Esophagus squamous epithelium (tissue), 5 donors: ENCODE results near the gene RMI2. TPM values are rescaled to one million over a fixed set of nuclear protein-coding genes. Genes with fewer than 3 reads are reported as not detected.
A peak's percentile ranks its signal among the peaks of the same experiment; 100 is the strongest.

Experiments used
- DNase-seq: peaks from one replicate; lab custom pipeline; 2025; lab: John Stamatoyannopoulos, UW
- H3K27ac ChIP-seq, 4 donors: fragments of 200-600 bp; sonication (generic); one replicate each; pipeline ENCODE4 v1.5.1; 2016 to 2019; ENCODE audit warnings: mild to moderate bottlenecking in 1 of 4
- H3K27me3 ChIP-seq, 4 donors: fragments of 200-600 bp; sonication (generic); 1 replicate in 3 of 4; 2 replicates in 1 of 4; pipeline versions ENCODE4 v1.5.1 to v1.6.0; 2017 to 2021; ENCODE audit warnings: antibody characterized with exemption in 1 of 4
- H3K36me3 ChIP-seq, 3 donors: fragments of 200-600 bp; sonication (generic); one replicate each; pipeline ENCODE4 v1.5.1; 2016 to 2019
- H3K4me1 ChIP-seq, 3 donors: fragments of 200-600 bp; sonication (generic); one replicate each; pipeline ENCODE4 v1.5.1; 2017 to 2019
- H3K4me3 ChIP-seq, 4 donors: fragments of 200-600 bp; sonication (generic); 1 replicate in 3 of 4; 2 replicates in 1 of 4; pipeline ENCODE4 v1.5.1; 2016 to 2019; ENCODE audit warnings: mild to moderate bottlenecking in 2 of 4, moderate library complexity in 1 of 4
- H3K9me3 ChIP-seq, 3 donors: fragments of 200-600 bp; sonication (generic); one replicate each; pipeline ENCODE4 v1.5.1; 2016 to 2019
- POLR2A ChIP-seq, 4 donors: fragments of 450-650 bp; IDR thresholded peaks; one replicate each; pipeline ENCODE4 v1.6.1; 2017; ENCODE audit warnings: antibody characterized with exemption in 4 of 4, mild to moderate bottlenecking in 4 of 4, moderate library complexity in 3 of 4
- WGBS, 2 donors: methylation state at CpG; one replicate each; pipeline ENCODE4 v1.1.5; 2018; 5-methylcytosine and 5-hydroxymethylcytosine counted together
- intact Hi-C: fragments of 100-400 bp; cut with DNase I; formaldehyde crosslinking; loops from one replicate; pipeline ENCODE4 v1.15.0; 2022
- total RNA-seq, 4 donors: library from RNA; depleted of rRNA; stranded (reverse); fragments of >200 nt; gene quantifications; one replicate each; pipeline ENCODE4 v1.1.0, GENCODE V29; 2016
- TF ChIP-seq, protein P1 (sequence below), 6 experiments: fragments of 450-650 bp in 4 of 6; fragments of 200-600 bp in 2 of 6; sonication (generic) in 2 of 6; IDR thresholded peaks; one replicate each; pipeline ENCODE4 v1.5.1; 2016 to 2019; ENCODE audit warnings: antibody characterized with exemption in 6 of 6, mild to moderate bottlenecking in 4 of 6, moderate library complexity in 4 of 6
- donor health status: DM: yes; HTN: yes; CAD: no.

RMI2 gene
- total RNA-seq, 4 donors from 2014 or later, result 4.6 to 12.0 (median 8.1) TPM

DNA sequence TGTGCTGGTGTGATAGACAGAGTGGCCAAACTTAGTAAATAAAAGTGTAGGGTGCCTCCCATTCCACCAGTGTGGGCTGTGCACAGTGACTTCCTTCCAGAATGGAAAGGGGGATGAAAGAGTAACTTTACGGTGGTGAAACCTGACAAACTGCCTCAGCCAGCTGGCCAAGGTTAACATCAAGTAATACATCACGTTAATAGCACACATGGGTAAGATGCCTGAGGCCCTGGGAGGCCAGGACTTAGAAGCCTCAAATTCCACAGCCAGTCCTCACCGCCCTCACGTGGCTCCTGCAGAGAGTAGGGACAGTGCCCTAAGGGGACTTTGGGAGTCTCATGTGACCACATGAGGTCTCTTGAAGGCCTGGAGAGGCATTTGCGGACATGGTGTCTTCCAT, 14.1 kb downstream of the RMI2 start:
- Histone ChIP-seq H3K27me3 (no peaks in the 10 kb centered on the region), H3K4me1 (peaks cover 30 to 96% (median 59%) of the 10 kb centered on the region in 3 donors), H3K36me3 (no peaks in the 10 kb centered on the region), H3K4me3 (no peak overlapping the region), H3K27ac (peak overlapping the region; percentile 21 to 83 (median 76)), H3K9me3 (no peaks in the 10 kb centered on the region)
- intact Hi-C loops, result loop anchor here (10.0 kb wide), 1 partner anchor 105 kb away; the partner anchor contains the start of gene SOCS1
- TF ChIP-seq, protein P1, sequence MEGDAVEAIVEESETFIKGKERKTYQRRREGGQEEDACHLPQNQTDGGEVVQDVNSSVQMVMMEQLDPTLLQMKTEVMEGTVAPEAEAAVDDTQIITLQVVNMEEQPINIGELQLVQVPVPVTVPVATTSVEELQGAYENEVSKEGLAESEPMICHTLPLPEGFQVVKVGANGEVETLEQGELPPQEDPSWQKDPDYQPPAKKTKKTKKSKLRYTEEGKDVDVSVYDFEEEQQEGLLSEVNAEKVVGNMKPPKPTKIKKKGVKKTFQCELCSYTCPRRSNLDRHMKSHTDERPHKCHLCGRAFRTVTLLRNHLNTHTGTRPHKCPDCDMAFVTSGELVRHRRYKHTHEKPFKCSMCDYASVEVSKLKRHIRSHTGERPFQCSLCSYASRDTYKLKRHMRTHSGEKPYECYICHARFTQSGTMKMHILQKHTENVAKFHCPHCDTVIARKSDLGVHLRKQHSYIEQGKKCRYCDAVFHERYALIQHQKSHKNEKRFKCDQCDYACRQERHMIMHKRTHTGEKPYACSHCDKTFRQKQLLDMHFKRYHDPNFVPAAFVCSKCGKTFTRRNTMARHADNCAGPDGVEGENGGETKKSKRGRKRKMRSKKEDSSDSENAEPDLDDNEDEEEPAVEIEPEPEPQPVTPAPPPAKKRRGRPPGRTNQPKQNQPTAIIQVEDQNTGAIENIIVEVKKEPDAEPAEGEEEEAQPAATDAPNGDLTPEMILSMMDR (IDR thresholded peaks at IDR 0.05), result peak in 1 of 6 experiments; percentile 6
- no peak for TF ChIP-seq POLR2A (IDR thresholded peaks at IDR 0.05)
- DNase-seq, result no peak
- whole genome bisulfite sequencing, 2 donors, result 50 to 64% methylated on average over 4 to 5 of the region's 5 CpGs

DNA sequence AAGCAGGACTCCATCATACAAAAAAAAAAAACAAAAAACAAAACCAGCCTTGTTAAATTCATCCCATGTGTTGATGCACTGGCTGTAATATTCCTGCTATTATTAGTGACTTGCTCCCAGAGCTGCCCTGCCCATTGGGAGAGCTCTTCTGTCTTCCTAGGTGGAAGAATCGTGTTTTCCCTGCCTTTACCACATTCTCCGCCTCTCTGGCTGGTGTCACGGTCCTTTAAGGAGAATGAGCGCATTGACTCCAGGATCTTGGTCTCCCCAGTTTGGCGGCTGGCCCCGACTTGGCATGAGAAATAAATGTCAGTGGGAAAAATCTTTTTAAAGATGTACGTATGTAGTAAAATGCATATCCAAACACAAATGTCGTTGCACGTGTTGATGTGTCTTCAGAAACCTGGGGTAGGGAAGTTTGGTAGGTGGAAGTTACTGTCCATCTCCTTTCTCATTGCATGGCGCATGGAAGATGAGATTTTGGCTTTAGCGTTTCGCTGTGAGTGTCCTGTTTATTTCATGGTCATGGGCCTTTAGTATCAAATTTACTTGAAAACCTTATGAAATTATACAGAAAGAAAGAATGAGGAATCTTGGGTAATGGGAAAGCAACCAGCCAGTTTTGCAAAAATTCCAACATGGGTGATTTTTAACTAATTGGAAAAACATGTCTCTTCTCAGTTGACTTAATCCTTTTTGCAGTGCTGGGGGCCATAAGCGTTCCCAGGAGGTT, 15.5 kb downstream of the RMI2 start:
- Histone ChIP-seq H3K36me3 (no peaks in the 10 kb centered on the region), H3K4me3 (no peak overlapping the region), H3K27me3 (no peaks in the 10 kb centered on the region), H3K4me1 (peaks cover 30 to 91% (median 50%) of the 10 kb centered on the region in 3 donors), H3K9me3 (no peaks in the 10 kb centered on the region), H3K27ac (peak overlapping the region in 1 of 4 donors; percentile 34)
- WGBS, 2 donors, result 72 to 74% methylated on average over 12 to 13 of the region's 13 CpGs
- intact Hi-C loops, result loop anchor here (10.0 kb wide), 1 partner anchor 396 kb away; no protein-coding TSS in a partner anchor
- TF ChIP-seq POLR2A (IDR thresholded peaks at IDR 0.05), result no peak
- TF ChIP-seq, protein P1 (IDR thresholded peaks at IDR 0.05), result no peak
- DNase-seq, result no peak

DNA sequence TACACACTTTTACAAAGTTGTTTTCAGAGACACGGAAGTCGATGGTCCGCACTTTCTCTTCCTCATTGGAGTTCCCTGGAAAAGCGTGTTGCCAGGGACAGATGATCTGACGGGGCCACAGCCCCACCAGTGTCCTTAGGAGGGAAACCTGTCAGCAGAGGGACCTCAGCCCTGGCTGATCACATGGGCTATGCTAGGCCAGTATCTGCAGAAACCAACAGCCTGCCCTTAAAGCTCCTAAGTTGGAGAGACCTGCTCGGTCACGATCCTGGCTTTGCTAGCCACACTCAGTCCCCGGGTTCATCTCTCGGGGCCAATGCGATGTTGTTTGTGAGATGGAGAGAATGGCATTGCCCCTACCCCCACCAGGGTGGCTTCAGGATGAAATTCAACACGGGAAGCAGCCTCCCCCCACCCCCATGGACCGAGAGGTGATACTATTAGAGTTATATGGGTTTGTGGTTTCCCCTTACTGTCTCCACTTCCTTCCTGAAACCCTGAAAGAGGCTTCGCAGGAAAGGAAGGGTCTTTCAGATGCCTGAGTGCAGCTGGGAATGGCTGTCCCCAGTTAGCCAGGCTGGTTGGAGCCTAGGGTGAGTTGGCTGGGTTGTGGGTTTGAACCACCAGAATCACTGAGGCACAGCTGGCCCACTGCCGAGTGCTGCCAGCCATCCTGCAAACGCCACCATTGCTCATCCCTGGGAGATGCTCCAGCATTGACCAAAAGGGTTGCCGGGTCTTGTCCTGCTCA, 16.6 kb downstream of the RMI2 start:
- intact Hi-C loops, result loop anchor here (10.0 kb wide), 1 partner anchor 397 kb away; no protein-coding TSS in a partner anchor
- Histone ChIP-seq H3K27me3 (no peaks in the 10 kb centered on the region), H3K4me1 (peaks cover 24 to 80% (median 44%) of the 10 kb centered on the region in 3 donors), H3K27ac (no peak overlapping the region), H3K9me3 (no peaks in the 10 kb centered on the region), H3K4me3 (peak overlapping the region in 1 of 4 donors; percentile 2), H3K36me3 (no peaks in the 10 kb centered on the region)
- no peak for DNase-seq
- WGBS, 2 donors, result 54 to 75% methylated on average over 9 to 11 of the region's 16 CpGs
- TF ChIP-seq, protein P1 (IDR thresholded peaks at IDR 0.05), result no peak
- no peak for TF ChIP-seq POLR2A (IDR thresholded peaks at IDR 0.05)

DNA sequence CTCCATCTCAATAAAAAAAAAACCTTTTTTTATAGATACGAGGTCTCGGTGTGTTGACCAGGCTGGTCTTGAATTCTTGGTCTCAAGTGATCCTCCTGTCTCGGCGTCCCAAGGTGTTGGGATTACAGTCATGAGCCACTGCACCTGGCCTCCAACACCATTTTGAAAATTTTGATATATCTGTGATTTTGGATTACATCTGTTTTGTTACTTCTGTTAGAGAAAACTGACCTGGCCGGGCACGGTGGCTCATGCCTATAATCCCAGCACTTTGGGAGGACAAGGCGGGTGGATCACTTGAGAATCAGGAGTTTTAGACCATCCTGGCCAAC, 18.6 kb downstream of the RMI2 start:
- Histone ChIP-seq H3K4me1 (peaks cover 6 to 60% (median 24%) of the 10 kb centered on the region in 3 donors), H3K36me3 (no peaks in the 10 kb centered on the region), H3K9me3 (no peaks in the 10 kb centered on the region), H3K27me3 (no peaks in the 10 kb centered on the region), H3K27ac (peak overlapping the region in 1 of 4 donors; percentile 54), H3K4me3 (no peak overlapping the region)
- intact Hi-C loops, result loop anchor here (10.0 kb wide), 1 partner anchor 399 kb away; no protein-coding TSS in a partner anchor
- 65 to 80% methylated on average over 7 of the region's 7 CpGs for WGBS, 2 donors
- TF ChIP-seq POLR2A (IDR thresholded peaks at IDR 0.05), result no peak
- TF ChIP-seq, protein P1 (IDR thresholded peaks at IDR 0.05), result no peak
- no peak for DNase-seq
